SK-MEL-5 (cell line): ENCODE results near the gene NBAS. TPM values are rescaled to one million over a fixed set of nuclear protein-coding genes. Genes with fewer than 3 reads are reported as not detected.

ENCODE experiments used
- DNase-seq: peaks from one replicate; pipeline ENCODE4 v3.0.0-alpha.2; 2016; ENCODE audit warnings: low read depth, low spot score
- in situ Hi-C: cut with HindIII; loops from 2 replicates; pipeline ENCODE4 v1.10.0; 2016; ENCODE audit warnings: low sequenced_read_pairs, high pct_unique_total_duplicates, low pct_unique_long_range_greater_than_20kb
- total RNA-seq: library from RNA; depleted of rRNA; stranded (reverse); fragments of >200 nt; shearing (Covaris generic); gene quantifications from 2 replicates; pipeline ENCODE4 v1.2.3, GENCODE V29; 2014

NBAS gene
- total RNA-seq, 1 experiment from 2014 or later: 59.4 TPM

- in situ Hi-C loops: no loop called here
- DNase-seq: peak; percentile 64
Measured at GRCh38 chr2:15594291-15595256, 33.4 kb upstream of the NBAS start.

DNA sequence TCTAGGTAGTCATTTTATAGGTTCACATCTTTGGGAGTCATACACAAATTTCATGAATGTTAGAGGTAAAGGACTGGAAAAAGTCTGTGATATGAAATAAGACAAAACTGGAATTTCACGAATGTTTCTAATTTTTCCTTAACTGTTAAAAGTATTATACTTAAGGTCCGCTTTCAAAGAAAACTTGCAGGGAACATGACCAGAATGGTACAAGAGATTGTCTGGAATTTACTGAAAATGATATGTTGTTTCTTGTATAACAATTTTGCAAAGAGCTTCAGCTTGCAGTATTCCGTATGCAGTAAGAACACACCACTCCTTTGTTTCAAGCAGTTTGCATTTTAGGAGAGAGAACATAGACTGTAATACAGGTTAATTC is 32.2 kb upstream of the NBAS start:
- in situ Hi-C loops: no loop called here
- no peak for DNase-seq

GRCh38 chr2:15591692-15592463 is 30.7 kb upstream of the NBAS start, which contains the start of gene DDX1:
DDX1 (plus strand) TSS chr2:15591868; CDS start chr2:15591934, 66 bp downstream.
- in situ Hi-C loops: no loop called here

DNA sequence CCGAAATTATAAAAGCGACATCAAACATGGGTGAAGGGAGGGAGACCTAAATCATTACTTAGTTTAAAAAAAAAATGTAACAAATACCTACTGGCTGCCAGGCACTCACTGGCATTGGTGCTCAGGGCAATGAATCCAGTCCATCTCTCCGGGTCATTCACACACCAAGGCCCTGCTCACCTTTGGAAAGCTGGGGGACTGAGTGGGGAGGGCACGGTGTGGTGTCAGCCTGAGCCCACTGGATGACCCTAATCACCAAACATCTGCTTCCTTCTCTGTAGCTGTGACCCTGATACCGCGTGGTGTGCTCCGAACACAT is 30.2 kb upstream of the NBAS start:
- DNase-seq: no peak
- in situ Hi-C loops: no loop called here

More at GRCh38 chr2:15591692-15592463, 30.7 kb upstream of the NBAS start, which contains the start of gene DDX1:
- peak; percentile 87 for DNase-seq

DNA sequence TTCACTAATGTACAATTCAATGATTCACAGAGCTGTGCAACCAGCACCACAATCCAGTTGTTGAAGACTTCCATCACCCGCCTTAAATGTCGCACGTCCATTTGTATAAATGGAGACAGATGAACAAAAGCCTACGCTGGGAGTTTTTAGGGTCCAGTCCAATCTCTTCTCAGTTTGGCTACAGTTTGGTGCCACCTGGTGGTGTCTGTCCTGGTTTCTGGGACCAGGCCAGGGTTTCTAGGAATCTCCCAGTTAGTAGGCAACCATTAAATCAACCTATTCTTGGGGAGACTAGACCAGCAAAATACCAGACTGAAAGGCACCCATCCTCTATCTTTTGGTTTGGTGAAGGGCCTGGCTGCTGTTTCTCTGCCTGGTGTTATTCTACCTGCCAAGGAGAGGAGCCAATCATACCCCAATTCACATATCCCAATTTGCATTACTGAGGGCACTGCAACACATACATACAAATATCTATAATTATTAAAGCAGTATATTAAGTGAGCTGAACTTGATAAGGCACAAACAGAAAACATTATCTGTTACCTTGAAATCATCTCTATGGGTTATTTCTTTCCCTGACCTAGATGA is 27.3 kb upstream of the NBAS start:
- in situ Hi-C loops: no loop called here
- DNase-seq: peak; percentile 81

DNA sequence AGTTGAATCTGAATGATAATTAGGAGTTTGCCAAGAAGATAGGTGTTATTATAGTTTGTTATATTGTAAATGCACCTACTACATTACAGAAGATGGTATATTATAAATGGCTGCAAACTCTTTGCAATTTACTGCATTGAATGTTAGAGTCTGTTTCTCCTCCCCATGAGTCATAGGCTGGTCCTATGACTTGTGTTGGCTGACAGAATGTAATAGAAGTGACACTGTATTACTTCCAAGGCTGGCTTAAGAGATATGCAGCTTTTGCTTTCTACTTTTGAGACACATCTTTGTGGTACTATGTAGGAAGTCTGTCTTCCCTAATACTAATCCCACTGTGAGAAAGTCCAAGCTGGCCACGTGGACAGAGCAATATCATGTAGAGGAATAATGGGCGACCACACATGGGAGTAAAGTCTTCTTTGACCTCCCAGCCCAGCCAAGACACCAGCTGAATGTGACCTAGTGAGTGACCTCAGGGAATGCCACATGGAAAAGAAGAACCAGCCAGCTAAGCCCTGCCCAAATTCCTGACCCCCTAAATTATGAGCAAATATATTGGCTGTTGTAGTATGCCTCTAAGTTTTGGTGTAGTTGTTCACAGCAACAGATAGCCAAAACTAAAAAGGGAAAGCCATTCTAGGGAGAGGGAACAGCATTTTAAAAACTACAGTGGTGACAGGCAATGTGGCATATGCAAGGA is 23.8 kb upstream of the NBAS start:
- peak; percentile 60 for DNase-seq
- in situ Hi-C loops: no loop called here

DNA sequence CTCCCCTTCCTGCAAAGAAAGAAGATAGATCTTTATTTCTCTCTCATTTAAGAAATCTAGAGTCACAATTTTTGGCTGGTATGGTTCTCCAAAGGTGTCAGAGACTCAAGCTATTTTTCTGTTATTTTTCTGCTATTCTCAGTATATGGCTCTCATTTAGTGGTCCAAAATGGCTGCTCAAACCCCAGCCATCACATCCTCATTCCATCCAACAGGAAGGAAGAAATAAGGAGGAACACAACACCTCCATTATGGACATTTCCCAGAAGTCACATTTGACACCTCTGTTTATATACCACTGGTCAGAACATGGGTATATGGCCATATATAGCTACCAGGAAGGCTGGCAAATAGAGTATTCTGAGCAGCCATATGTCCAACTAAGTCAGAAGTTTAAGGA is 23.2 kb upstream of the NBAS start:
- in situ Hi-C loops: no loop called here
- no peak for DNase-seq

- DNase-seq: no peak
- in situ Hi-C loops: no loop called here
Measured at GRCh38 chr2:15583826-15584225, 22.7 kb upstream of the NBAS start.

DNA sequence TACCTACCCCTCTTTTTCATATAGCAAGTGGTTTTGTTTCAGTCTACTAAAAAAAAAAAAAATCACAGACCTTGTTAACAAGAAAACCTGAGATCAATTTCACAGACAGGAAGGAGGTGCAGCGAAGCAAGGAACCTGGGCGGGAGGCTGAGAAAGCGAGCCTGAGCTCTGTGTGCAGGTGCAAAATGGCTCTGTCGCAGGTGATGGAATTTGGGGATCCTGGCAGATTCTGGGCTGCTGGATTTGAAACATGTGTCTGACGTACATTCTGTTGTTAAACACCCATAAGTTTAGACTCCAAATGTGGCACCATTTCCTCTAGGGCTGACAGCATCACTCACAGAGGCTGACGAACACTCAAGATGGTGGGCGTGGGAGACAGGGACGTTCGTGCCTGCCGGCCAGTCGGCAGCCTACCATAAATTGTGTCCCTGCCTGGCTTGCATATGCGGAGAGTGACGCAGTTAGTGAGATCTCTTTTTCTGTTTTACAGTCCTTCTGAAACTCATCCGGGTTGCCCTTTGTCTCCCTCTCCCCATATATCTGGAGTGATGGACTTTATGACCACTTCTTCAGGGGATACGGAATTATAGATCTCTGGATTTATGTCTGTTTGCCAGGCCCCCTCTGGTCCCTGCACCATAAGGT is 21.7 kb upstream of the NBAS start:
- in situ Hi-C loops: no loop called here

DNA sequence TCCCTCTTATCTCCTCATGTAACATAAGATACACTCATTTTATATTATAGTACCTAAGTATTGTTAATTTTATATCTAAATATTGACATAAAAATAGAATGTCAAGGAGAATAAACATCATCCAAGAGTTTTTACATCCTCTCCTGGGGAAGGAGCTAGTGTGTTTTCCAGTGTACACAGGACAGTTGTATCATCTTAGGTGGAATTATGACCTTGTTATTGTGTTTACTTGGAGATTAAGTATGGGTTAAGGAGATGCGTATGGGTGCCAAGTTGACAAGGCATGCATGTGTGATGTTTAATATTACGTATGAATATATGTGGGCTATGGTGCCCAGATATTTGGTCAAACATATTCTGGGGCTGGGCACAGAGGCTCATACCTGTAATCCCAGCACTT is 19.3 kb upstream of the NBAS start:
- in situ Hi-C loops: no loop called here
- DNase-seq: no peak

More for the DNA sequence above, 21.7 kb upstream of the NBAS start:
- DNase-seq: no peak

- DNase-seq: no peak
- in situ Hi-C loops: no loop called here
Measured at GRCh38 chr2:15579641-15580040, 18.5 kb upstream of the NBAS start.

DNA sequence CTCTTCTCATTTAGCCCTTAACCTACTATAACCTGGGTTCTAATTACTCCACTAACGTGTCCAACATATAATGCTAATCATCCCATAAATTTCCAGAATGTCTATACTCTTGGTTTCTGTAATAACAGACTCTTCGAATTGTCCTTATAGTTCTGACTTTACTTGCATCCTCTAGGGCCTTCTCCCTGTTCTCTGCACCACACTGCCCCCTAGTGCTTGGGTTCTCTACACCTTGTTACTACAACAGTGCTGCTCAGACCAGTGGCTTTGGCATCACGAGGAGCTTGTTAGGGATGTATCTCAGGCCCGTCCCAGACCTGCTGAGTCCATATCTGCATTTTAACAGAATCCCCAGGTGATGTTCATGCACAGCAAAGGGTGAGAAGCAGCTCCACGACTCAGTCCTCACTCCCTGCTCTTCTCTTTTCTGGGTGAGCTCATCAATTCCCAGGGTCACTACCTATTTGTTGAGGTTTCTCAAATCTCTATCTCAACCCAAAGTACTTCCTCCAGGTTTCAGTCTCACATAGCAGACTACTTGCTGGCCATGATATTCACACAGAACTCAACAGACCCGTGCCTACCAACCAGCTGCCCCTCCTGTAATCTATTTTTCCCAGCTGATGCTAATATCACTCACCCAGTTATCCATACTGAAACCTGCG is 16.1 kb upstream of the NBAS start:
- in situ Hi-C loops: no loop called here
- DNase-seq: peak; percentile 94

DNA sequence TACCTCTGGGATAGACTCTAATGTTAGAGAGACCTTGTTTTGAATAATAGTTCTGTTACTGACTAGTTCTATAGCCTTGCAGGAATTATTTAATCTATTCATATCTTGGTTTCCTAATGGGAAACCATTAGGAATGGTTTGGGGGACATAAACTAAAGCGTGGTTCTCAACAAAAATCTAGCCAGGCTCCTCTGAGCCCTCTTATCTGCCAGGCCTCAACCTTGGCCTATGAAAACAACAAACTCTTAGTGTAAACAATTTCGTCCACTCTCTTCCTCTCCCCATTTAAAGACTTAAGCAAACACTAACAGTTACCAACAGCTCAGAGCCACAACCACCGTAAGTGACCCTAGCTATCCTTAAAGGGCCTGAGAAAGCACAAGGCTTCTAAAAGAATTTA is 10.6 kb upstream of the NBAS start:
- in situ Hi-C loops: no loop called here
- DNase-seq: no peak

DNA sequence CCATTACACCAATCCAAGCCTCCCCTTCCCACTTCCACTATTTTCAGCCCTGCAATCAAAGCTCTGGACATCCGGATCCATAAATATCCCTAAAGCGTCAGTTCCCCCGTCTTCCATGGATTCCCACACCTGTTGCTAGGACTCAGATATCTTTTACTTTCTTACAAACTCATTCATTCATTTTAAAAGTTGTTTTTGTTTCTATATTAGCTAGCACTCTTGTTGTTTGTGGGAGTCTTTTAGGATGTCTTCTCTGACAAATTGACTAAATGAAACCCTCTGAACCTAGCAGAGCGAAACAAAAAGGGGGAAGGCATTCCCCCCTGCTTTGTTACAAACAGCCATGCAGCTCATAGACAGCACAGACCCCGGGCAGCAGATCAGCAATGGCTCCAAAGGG is 9.0 kb upstream of the NBAS start:
- no peak for DNase-seq
- in situ Hi-C loops: no loop called here

DNA sequence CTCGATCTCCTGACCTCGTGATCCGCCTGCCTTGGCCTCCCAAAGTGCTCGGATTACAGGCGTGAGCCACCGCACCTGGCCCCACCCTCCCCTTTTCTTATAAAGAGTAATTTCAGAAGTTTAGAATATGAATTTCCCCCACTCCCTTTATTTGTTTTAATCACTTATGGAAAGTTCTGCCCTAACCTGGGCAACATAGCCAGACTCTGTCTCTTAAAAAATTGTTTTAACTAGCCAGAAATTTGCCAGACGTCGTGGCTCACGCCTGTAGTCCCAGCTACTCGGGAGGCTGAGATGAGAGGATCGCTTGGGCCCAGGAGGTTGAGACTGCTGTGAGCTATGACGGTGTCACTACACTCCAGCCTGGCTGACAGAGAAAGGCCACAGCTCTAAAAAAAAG is 7.7 kb upstream of the NBAS start:
- in situ Hi-C loops: no loop called here
- DNase-seq: no peak

DNA sequence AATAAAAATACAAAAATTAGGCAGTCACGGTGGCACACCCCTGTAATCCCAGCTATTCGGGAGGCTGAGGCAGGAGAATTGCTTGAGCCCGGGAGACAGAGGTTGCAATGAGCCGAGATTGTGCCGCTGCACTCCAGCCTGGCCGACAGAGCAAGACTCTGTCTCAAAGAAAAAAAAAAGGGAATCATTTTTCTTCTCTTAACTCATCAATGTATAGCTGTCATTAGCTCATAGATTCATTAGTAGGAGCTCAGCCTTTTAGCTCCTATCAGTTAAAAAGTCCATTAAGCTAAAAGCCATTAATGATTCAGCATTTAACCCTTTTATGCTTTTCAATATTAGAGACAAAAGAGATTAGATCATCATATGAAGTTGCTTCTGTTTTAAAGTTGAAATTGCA is 5.8 kb upstream of the NBAS start:
- no peak for DNase-seq
- in situ Hi-C loops: no loop called here
